K562 (cell line): Measurements from ENCODE around the gene LMBR1. TPM values are rescaled to one million over a fixed set of nuclear protein-coding genes. Genes with fewer than 3 reads are reported as not detected.

Source experiments
- CBX3 ChIP-seq, 2 experiments: IDR thresholded peaks; 1 replicate in 1 of 2; 2 replicates in 1 of 2; pipeline ENCODE4 v1.6.1; 2012; ENCODE audit warnings: inconsistent platforms in 2 of 2, low read length in 2 of 2, borderline replicate concordance in 1 of 2, control low read depth in 1 of 2
- ETS2 ChIP-seq: IDR thresholded peaks from 2 replicates; pipeline ENCODE4 v1.6.1; 2016; ENCODE audit warnings: borderline replicate concordance, missing genetic modification characterization, mild to moderate bottlenecking, moderate library complexity, missing compliant biosample characterization; ENCODE audit not compliant: poor library complexity, severe bottlenecking
- KLF1 ChIP-seq: fragments of 450-650 bp; IDR thresholded peaks from 2 replicates; pipeline ENCODE4 v1.6.1; 2016; ENCODE audit warnings: missing genetic modification characterization, missing compliant biosample characterization
- LCOR ChIP-seq: sonication (generic); formaldehyde crosslinking; IDR thresholded peaks from 2 replicates; pipeline ENCODE4 v1.8.0; 2022; ENCODE audit warnings: mild to moderate bottlenecking, missing genetic modification reagents
- PCBP1 ChIP-seq: fragments of 200-400 bp; formaldehyde crosslinking; IDR thresholded peaks from 2 replicates; pipeline ENCODE4 v1.6.1; 2018; ENCODE audit warnings: mild to moderate bottlenecking, low read depth, low read length; ENCODE audit not compliant: poor library complexity, severe bottlenecking
- RB1 ChIP-seq: fragments of 450-650 bp; IDR thresholded peaks from 2 replicates; pipeline ENCODE4 v1.6.1; 2017; ENCODE audit warnings: low read depth, mild to moderate bottlenecking
- SREBF2 ChIP-seq: sonication (generic); formaldehyde crosslinking; IDR thresholded peaks from 2 replicates; pipeline ENCODE4 v1.4.0; 2020; ENCODE audit warnings: mild to moderate bottlenecking, missing genetic modification reagents
- THRAP3 ChIP-seq: fragments of 450-650 bp; IDR thresholded peaks from 2 replicates; pipeline ENCODE4 v1.6.1; 2016; ENCODE audit warnings: mild to moderate bottlenecking, inconsistent platforms, borderline replicate concordance
- ZBTB1 ChIP-seq: sonication (generic); formaldehyde crosslinking; IDR thresholded peaks from 2 replicates; pipeline ENCODE4 v1.8.1; 2023; ENCODE audit warnings: missing genetic modification reagents, low read depth, mild to moderate bottlenecking, borderline replicate concordance
- ZC3H8 ChIP-seq: fragments of 450-650 bp; IDR thresholded peaks from 2 replicates; pipeline ENCODE4 v1.6.1; 2017
- ZNF124 ChIP-seq: sonication (generic); formaldehyde crosslinking; IDR thresholded peaks from 2 replicates; pipeline ENCODE4 v1.8.1; 2022; ENCODE audit warnings: missing genetic modification reagents
- ZNF696 ChIP-seq: fragments of 250-450 bp; sonication (Bioruptor Pico); conservative IDR thresholded peaks from 2 replicates; pipeline ENCODE4 v1.4.0; 2020; ENCODE audit warnings: mild to moderate bottlenecking, moderate library complexity
- ZNF717 ChIP-seq: fragments of 250-450 bp; sonication (Bioruptor Pico); IDR thresholded peaks from 2 replicates; pipeline ENCODE4 v1.5.0; 2021
- ZNF780A ChIP-seq: fragments of 250-450 bp; sonication (Bioruptor Pico); IDR thresholded peaks from 2 replicates; pipeline ENCODE4 v1.5.0; 2021; ENCODE audit warnings: mild to moderate bottlenecking
- polyA plus RNA-seq, 8 experiments: library from polyadenylated mRNA; depleted of rRNA in 4 of 8; stranded (reverse) in 5 of 8; unstranded in 3 of 8; fragments of >200 nt; fragmentation: Nextera tagmentation in 2 of 8; fragmentation: Illumina TruSeq in 1 of 8; extraction: Ambion mirVana in 2 of 8; extraction: Trizol in 1 of 8; gene quantifications; 2 replicates each; pipeline versions ENCODE4 v1.2.1 to v1.2.3, GENCODE V29; 2011 to 2014; ENCODE audit warnings: inconsistent platforms in 1 of 8, missing spikeins in 1 of 8
- total RNA-seq, 7 experiments: library from RNA; depleted of rRNA in 6 of 7; stranded (reverse); fragments of >200 nt in 6 of 7; fragmentation: Illumina TruSeq in 2 of 7; extraction: Trizol in 2 of 7; gene quantifications; 2 replicates each; pipeline versions ENCODE4 v1.2.1 to v1.2.3, GENCODE V29; 2011 to 2021; ENCODE audit warnings: low replicate concordance in 1 of 7
- TF ChIP-seq, protein P1 (sequence below), 2 experiments: fragments of 450-650 bp in 1 of 2; sonication (generic) in 1 of 2; formaldehyde crosslinking in 1 of 2; IDR thresholded peaks; 2 replicates each; pipeline versions ENCODE4 v1.7.1 to v1.9.0; 2016 to 2022; ENCODE audit warnings: inconsistent platforms in 1 of 2, mild to moderate bottlenecking in 1 of 2, missing genetic modification reagents in 1 of 2
- TF ChIP-seq, protein P2 (sequence below): fragments of 450-650 bp; IDR thresholded peaks from 2 replicates; pipeline ENCODE4 v1.6.1; 2017; ENCODE audit warnings: antibody characterized with exemption, mild to moderate bottlenecking

Gene LMBR1
- total and polyA plus RNA-seq, 9 of the 15 experiments (the other 6 are each of a cell fraction or from before 2014, with no cell fraction given): 7.7 to 90.0 (median 59.9) TPM

DNA sequence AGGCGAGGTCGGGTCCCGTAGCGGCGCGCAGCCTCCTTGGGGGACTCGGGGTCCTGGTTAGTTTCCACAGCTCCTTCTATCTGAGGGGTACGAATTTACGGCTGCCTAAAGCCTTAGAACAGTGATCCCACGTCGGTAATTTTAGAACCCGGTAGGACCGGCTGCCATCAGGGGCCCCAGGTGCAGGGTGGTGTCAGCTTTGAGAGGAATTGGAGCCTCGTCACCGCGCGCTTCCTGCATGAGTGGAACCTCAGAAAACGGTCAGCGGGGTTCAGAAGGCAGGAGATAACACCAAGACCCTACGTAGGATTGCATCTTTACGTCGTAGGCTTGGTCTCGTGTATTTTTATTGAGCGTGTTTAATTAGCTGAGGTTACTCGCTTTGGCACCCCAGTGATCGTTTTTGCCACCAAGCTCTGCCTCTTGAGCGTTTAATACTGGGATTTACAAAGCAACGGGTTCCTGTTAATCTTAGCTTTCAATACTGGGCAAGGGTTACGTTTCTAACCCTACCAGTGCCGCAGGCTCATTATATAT is 252.0 kb downstream of the LMBR1 start (continued):
- TF ChIP-seq, protein P1, sequence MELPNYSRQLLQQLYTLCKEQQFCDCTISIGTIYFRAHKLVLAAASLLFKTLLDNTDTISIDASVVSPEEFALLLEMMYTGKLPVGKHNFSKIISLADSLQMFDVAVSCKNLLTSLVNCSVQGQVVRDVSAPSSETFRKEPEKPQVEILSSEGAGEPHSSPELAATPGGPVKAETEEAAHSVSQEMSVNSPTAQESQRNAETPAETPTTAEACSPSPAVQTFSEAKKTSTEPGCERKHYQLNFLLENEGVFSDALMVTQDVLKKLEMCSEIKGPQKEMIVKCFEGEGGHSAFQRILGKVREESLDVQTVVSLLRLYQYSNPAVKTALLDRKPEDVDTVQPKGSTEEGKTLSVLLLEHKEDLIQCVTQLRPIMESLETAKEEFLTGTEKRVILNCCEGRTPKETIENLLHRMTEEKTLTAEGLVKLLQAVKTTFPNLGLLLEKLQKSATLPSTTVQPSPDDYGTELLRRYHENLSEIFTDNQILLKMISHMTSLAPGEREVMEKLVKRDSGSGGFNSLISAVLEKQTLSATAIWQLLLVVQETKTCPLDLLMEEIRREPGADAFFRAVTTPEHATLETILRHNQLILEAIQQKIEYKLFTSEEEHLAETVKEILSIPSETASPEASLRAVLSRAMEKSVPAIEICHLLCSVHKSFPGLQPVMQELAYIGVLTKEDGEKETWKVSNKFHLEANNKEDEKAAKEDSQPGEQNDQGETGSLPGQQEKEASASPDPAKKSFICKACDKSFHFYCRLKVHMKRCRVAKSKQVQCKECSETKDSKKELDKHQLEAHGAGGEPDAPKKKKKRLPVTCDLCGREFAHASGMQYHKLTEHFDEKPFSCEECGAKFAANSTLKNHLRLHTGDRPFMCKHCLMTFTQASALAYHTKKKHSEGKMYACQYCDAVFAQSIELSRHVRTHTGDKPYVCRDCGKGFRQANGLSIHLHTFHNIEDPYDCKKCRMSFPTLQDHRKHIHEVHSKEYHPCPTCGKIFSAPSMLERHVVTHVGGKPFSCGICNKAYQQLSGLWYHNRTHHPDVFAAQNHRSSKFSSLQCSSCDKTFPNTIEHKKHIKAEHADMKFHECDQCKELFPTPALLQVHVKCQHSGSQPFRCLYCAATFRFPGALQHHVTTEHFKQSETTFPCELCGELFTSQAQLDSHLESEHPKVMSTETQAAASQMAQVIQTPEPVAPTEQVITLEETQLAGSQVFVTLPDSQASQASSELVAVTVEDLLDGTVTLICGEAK (IDR thresholded peaks at IDR 0.05): no peak
- TF ChIP-seq, protein P1 (CRISPR knock-in tag; IDR thresholded peaks at IDR 0.05): no peak
- TF ChIP-seq PCBP1: no peak
- no peak for TF ChIP-seq ZNF124 (CRISPR knock-in tag)
- no peak for TF ChIP-seq SREBF2 (CRISPR knock-in tag)
- TF ChIP-seq CBX3 (IDR thresholded peaks at IDR 0.05; ENCODE audit: borderline replicate concordance in 1 of 2, low read length in 2 of 2): no peak
- TF ChIP-seq ZNF780A: no peak
- TF ChIP-seq KLF1 (tag): no peak
- no peak for TF ChIP-seq THRAP3
- no peak for TF ChIP-seq ZBTB1 (CRISPR knock-in tag)
- no peak for TF ChIP-seq ZC3H8
- no peak for TF ChIP-seq ZNF717 (CRISPR knock-in tag)
- no peak for TF ChIP-seq RB1
- TF ChIP-seq ETS2 (tag): peak; percentile 57
- no peak for TF ChIP-seq ZNF696 (CRISPR knock-in tag)
- TF ChIP-seq LCOR (CRISPR knock-in tag): no peak
- TF ChIP-seq, protein P2, sequence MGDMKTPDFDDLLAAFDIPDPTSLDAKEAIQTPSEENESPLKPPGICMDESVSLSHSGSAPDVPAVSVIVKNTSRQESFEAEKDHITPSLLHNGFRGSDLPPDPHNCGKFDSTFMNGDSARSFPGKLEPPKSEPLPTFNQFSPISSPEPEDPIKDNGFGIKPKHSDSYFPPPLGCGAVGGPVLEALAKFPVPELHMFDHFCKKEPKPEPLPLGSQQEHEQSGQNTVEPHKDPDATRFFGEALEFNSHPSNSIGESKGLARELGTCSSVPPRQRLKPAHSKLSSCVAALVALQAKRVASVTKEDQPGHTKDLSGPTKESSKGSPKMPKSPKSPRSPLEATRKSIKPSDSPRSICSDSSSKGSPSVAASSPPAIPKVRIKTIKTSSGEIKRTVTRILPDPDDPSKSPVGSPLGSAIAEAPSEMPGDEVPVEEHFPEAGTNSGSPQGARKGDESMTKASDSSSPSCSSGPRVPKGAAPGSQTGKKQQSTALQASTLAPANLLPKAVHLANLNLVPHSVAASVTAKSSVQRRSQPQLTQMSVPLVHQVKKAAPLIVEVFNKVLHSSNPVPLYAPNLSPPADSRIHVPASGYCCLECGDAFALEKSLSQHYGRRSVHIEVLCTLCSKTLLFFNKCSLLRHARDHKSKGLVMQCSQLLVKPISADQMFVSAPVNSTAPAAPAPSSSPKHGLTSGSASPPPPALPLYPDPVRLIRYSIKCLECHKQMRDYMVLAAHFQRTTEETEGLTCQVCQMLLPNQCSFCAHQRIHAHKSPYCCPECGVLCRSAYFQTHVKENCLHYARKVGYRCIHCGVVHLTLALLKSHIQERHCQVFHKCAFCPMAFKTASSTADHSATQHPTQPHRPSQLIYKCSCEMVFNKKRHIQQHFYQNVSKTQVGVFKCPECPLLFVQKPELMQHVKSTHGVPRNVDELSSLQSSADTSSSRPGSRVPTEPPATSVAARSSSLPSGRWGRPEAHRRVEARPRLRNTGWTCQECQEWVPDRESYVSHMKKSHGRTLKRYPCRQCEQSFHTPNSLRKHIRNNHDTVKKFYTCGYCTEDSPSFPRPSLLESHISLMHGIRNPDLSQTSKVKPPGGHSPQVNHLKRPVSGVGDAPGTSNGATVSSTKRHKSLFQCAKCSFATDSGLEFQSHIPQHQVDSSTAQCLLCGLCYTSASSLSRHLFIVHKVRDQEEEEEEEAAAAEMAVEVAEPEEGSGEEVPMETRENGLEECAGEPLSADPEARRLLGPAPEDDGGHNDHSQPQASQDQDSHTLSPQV: 0 out of 2 replicates have a peak, but pooled peaks have one; percentile 60
